NB4 (cell line): ENCODE measurements around the gene TMEM242.

Source experiments
- CTCF ChIP-seq: IDR thresholded peaks from one replicate; pipeline ENCODE4 v1.5.1; 2012; ENCODE audit warnings: low read depth, low read length
- POLR2A ChIP-seq: IDR thresholded peaks from 2 replicates; pipeline ENCODE4 v1.6.1; 2011; ENCODE audit warnings: mild to moderate bottlenecking; ENCODE audit not compliant: insufficient read length; ENCODE audit errors: extremely low read depth

GRCh38 chr6:157266274-157267101, 56.8 kb downstream of the TMEM242 start:
- TF ChIP-seq POLR2A (no peak), CTCF (no peak)
